Mesenchymal stem cell (in vitro differentiated cells and primary cell): ENCODE measurements around the gene TPGS1.

Experiments
- DNase-seq: peaks from one replicate; pipeline ENCODE4 v3.0.0-alpha.2; 2013
- H2AFZ ChIP-seq: one replicate; pipeline ENCODE4 v1.6.1; 2013; ENCODE audit warnings: low read depth, mild to moderate bottlenecking, control low read depth, inconsistent platforms, low read length, moderate library complexity
- H2AK5ac ChIP-seq: 2 replicates; pipeline ENCODE4 v1.6.1; 2013; ENCODE audit warnings: low read length, moderate library complexity, mild to moderate bottlenecking, inconsistent platforms; ENCODE audit not compliant: severe bottlenecking
- H2BK120ac ChIP-seq: one replicate; pipeline ENCODE4 v1.6.1; 2013; ENCODE audit warnings: low read depth, mild to moderate bottlenecking, inconsistent platforms, low read length, moderate library complexity
- H2BK12ac ChIP-seq, 2 experiments: one replicate each; pipeline ENCODE4 v1.6.1; 2013; ENCODE audit warnings: inconsistent platforms in 2 of 2, low read length in 2 of 2, mild to moderate bottlenecking in 2 of 2, moderate library complexity in 2 of 2, control low read depth in 1 of 2
- H2BK15ac ChIP-seq: one replicate; pipeline ENCODE4 v1.6.1; 2013; ENCODE audit warnings: mild to moderate bottlenecking, low read depth, inconsistent platforms; ENCODE audit not compliant: poor library complexity, severe bottlenecking
- H2BK5ac ChIP-seq: 2 replicates; pipeline ENCODE4 v1.6.1; 2013; ENCODE audit warnings: low read depth, mild to moderate bottlenecking, low read length, control low read depth, inconsistent platforms; ENCODE audit not compliant: poor library complexity, severe bottlenecking
- H3K14ac ChIP-seq, 2 experiments: one replicate each; pipeline ENCODE4 v1.6.1; 2013; ENCODE audit warnings: inconsistent platforms in 2 of 2, low read length in 2 of 2, control low read depth in 1 of 2, mild to moderate bottlenecking in 1 of 2, moderate library complexity in 1 of 2
- H3K18ac ChIP-seq, 2 experiments: one replicate each; pipeline ENCODE4 v1.6.1; 2013; ENCODE audit warnings: inconsistent platforms in 2 of 2, low read length in 2 of 2, control low read depth in 1 of 2, low read depth in 1 of 2, mild to moderate bottlenecking in 1 of 2
- H3K23ac ChIP-seq, 2 experiments: one replicate each; pipeline ENCODE4 v1.6.1; 2013; ENCODE audit warnings: inconsistent platforms in 2 of 2, low read length in 2 of 2, mild to moderate bottlenecking in 2 of 2, moderate library complexity in 2 of 2, control low read depth in 1 of 2
- H3K27ac ChIP-seq: 2 replicates; pipeline ENCODE4 v1.5.1; 2013; ENCODE audit warnings: mild to moderate bottlenecking, moderate library complexity, low read length, control low read depth, inconsistent platforms; ENCODE audit not compliant: poor library complexity, severe bottlenecking
- H3K27me3 ChIP-seq, 2 experiments: 2 replicates each; pipeline versions ENCODE4 v1.6.1 to v1.7.0; 2013; ENCODE audit warnings: low read length in 2 of 2, mild to moderate bottlenecking in 2 of 2, moderate library complexity in 2 of 2, control low read depth in 1 of 2, inconsistent platforms in 1 of 2; ENCODE audit not compliant: control insufficient read depth in 1 of 2, insufficient read depth in 1 of 2
- H3K36me3 ChIP-seq, 2 experiments: 2 replicates each; pipeline versions ENCODE4 v1.6.1 to v1.7.0; 2013; ENCODE audit warnings: low read length in 2 of 2, control low read depth in 1 of 2, inconsistent platforms in 1 of 2, low read depth in 1 of 2, mild to moderate bottlenecking in 1 of 2; ENCODE audit not compliant: insufficient read depth in 2 of 2, control insufficient read depth in 1 of 2
- H3K4ac ChIP-seq, 2 experiments: one replicate each; pipeline ENCODE4 v1.6.1; 2013; ENCODE audit warnings: inconsistent platforms in 2 of 2, low read length in 2 of 2, mild to moderate bottlenecking in 2 of 2, moderate library complexity in 2 of 2, control low read depth in 1 of 2, low read depth in 1 of 2
- H3K4me1 ChIP-seq: 2 replicates; pipeline ENCODE4 v1.6.1; 2013; ENCODE audit warnings: low read depth, low read length, control low read depth; ENCODE audit not compliant: control insufficient read depth, insufficient read depth
- H3K4me2 ChIP-seq: 2 replicates; pipeline ENCODE4 v1.6.1; 2013; ENCODE audit warnings: low read length, mild to moderate bottlenecking, inconsistent platforms; ENCODE audit not compliant: poor library complexity, severe bottlenecking
- H3K4me3 ChIP-seq, 2 experiments: 2 replicates each; pipeline versions ENCODE4 v1.5.1 to v1.7.0; 2013; ENCODE audit warnings: low read length in 2 of 2, mild to moderate bottlenecking in 2 of 2, control low read depth in 1 of 2, low read depth in 1 of 2; ENCODE audit not compliant: insufficient read depth in 1 of 2
- H3K79me1 ChIP-seq: replicated peaks from 2 replicates; pipeline ENCODE4 v1.6.1; 2013; ENCODE audit warnings: mild to moderate bottlenecking, control low read depth, low read length, inconsistent platforms; ENCODE audit not compliant: poor library complexity, severe bottlenecking
- H3K9ac ChIP-seq: 2 replicates; pipeline ENCODE4 v1.7.0; 2013; ENCODE audit warnings: mild to moderate bottlenecking, low read length, moderate library complexity
- H3K9me3 ChIP-seq: 2 replicates; pipeline ENCODE4 v1.7.0; 2013; ENCODE audit warnings: mild to moderate bottlenecking, low read length; ENCODE audit not compliant: control insufficient read depth
- H4K8ac ChIP-seq: one replicate; pipeline ENCODE4 v1.6.1; 2013; ENCODE audit warnings: inconsistent platforms, mild to moderate bottlenecking, low read length, moderate library complexity
- H4K91ac ChIP-seq: one replicate; pipeline ENCODE4 v1.6.1; 2013; ENCODE audit warnings: mild to moderate bottlenecking, low read length, inconsistent platforms
- WGBS: methylation state at CpG from one replicate; pipeline ENCODE4 v1.1.7; 2013; ENCODE audit warnings: mixed read lengths; 5-methylcytosine and 5-hydroxymethylcytosine counted together

The TPGS1 gene

GRCh38 chr19:492091-492531 is 15.2 kb upstream of the TPGS1 start:
- H3K27ac ChIP-seq, result no peak overlapping the region
- H3K18ac ChIP-seq, result no peak overlapping the region
- H3K9ac ChIP-seq, result no peak overlapping the region
- peaks cover 0 to 7% of the 10 kb centered on the region in 2 experiments for H3K27me3 ChIP-seq
- no peak overlapping the region for H3K4me2 ChIP-seq
- H3K4ac ChIP-seq, result no peak overlapping the region
- no peak overlapping the region for H2BK120ac ChIP-seq
- H3K4me1 ChIP-seq, result peaks cover 10% of the 10 kb centered on the region
- no peak overlapping the region for H3K14ac ChIP-seq
- H3K23ac ChIP-seq, result no peak overlapping the region
- H2BK12ac ChIP-seq, result no peak overlapping the region
- H2AK5ac ChIP-seq, result no peak overlapping the region
- no peak overlapping the region for H4K91ac ChIP-seq
- H2BK15ac ChIP-seq, result no peak overlapping the region
- no peaks in the 10 kb centered on the region for H3K9me3 ChIP-seq
- peaks cover 3% of the 10 kb centered on the region for H3K79me1 ChIP-seq
- H2AFZ ChIP-seq, result no peak overlapping the region
- 67% methylated on average over 12 of the region's 19 CpGs for WGBS
- DNase-seq, result peak; percentile 28
- no peak overlapping the region for H4K8ac ChIP-seq
- no peak overlapping the region for H3K4me3 ChIP-seq
- H3K36me3 ChIP-seq, result peaks cover 0 to 3% of the 10 kb centered on the region in 2 experiments
- H2BK5ac ChIP-seq, result no peak overlapping the region

- Histone ChIP-seq H3K4ac (no peak overlapping the region), H2BK5ac (no peak overlapping the region), H2BK15ac (no peak overlapping the region), H2AFZ (no peak overlapping the region), H2BK120ac (no peak overlapping the region), H3K9ac (no peak overlapping the region), H4K8ac (no peak overlapping the region), H3K14ac (no peak overlapping the region), H3K79me1 (no peaks in the 10 kb centered on the region), H3K23ac (no peak overlapping the region), H4K91ac (no peak overlapping the region), H3K4me1 (peaks cover 20% of the 10 kb centered on the region), H3K4me3 (no peak overlapping the region), H2AK5ac (no peak overlapping the region), H2BK12ac (peak overlapping the region in 1 of 2 experiments; percentile 15), H3K36me3 (peaks cover 0 to 3% of the 10 kb centered on the region in 2 experiments), H3K27ac (no peak overlapping the region), H3K18ac (no peak overlapping the region), H3K9me3 (no peaks in the 10 kb centered on the region), H3K4me2 (no peak overlapping the region), H3K27me3 (peaks cover 10 to 14% of the 10 kb centered on the region in 2 experiments)
- 89% methylated on average over 22 of the region's 23 CpGs for WGBS
- DNase-seq, result no peak
These were observed 13.7 kb upstream of the TPGS1 start for GRCh38 chr19:493391-494170.

GRCh38 chr19:494171-495080 is 12.9 kb upstream of the TPGS1 start:
- Histone ChIP-seq H3K4ac (no peak overlapping the region), H3K27ac (no peak overlapping the region), H4K8ac (no peak overlapping the region), H2AFZ (no peak overlapping the region), H2BK12ac (peak overlapping the region in 1 of 2 experiments; percentile 15), H4K91ac (no peak overlapping the region), H3K9me3 (no peaks in the 10 kb centered on the region), H3K4me1 (peaks cover 20% of the 10 kb centered on the region), H3K18ac (no peak overlapping the region), H3K23ac (no peak overlapping the region), H2BK120ac (no peak overlapping the region), H3K36me3 (peaks cover 0 to 6% of the 10 kb centered on the region in 2 experiments), H3K9ac (no peak overlapping the region), H2BK5ac (no peak overlapping the region), H2BK15ac (no peak overlapping the region), H3K79me1 (no peaks in the 10 kb centered on the region), H3K27me3 (peaks cover 17 to 22% of the 10 kb centered on the region in 2 experiments), H3K14ac (no peak overlapping the region), H3K4me2 (no peak overlapping the region), H3K4me3 (no peak overlapping the region), H2AK5ac (no peak overlapping the region)
- no peak for DNase-seq
- 81% methylated on average over 22 of the region's 22 CpGs for WGBS

- H3K23ac ChIP-seq, result no peak overlapping the region
- H3K36me3 ChIP-seq, result peaks cover 0 to 3% of the 10 kb centered on the region in 2 experiments
- no peak overlapping the region for H3K4me2 ChIP-seq
- WGBS, result 75% methylated on average over 10 of the region's 10 CpGs
- no peak overlapping the region for H3K9ac ChIP-seq
- no peak overlapping the region for H2BK5ac ChIP-seq
- H2AFZ ChIP-seq, result no peak overlapping the region
- no peak overlapping the region for H2BK120ac ChIP-seq
- H3K27ac ChIP-seq, result no peak overlapping the region
- no peak overlapping the region for H4K91ac ChIP-seq
- no peak overlapping the region for H3K4me3 ChIP-seq
- peaks cover 18 to 24% of the 10 kb centered on the region in 2 experiments for H3K27me3 ChIP-seq
- no peak for DNase-seq
- no peaks in the 10 kb centered on the region for H3K79me1 ChIP-seq
- H3K14ac ChIP-seq, result no peak overlapping the region
- H2BK12ac ChIP-seq, result no peak overlapping the region
- H3K4me1 ChIP-seq, result peaks cover 16% of the 10 kb centered on the region
- H2BK15ac ChIP-seq, result no peak overlapping the region
- no peak overlapping the region for H2AK5ac ChIP-seq
- no peaks in the 10 kb centered on the region for H3K9me3 ChIP-seq
- H4K8ac ChIP-seq, result no peak overlapping the region
- H3K18ac ChIP-seq, result no peak overlapping the region
- no peak overlapping the region for H3K4ac ChIP-seq
These were observed 12.3 kb upstream of the TPGS1 start for GRCh38 chr19:495081-495401.
